Ecto neural progenitor cell (in vitro differentiated cells): ENCODE measurements around the gene ATP10B.

ENCODE experiments used
- DNase-seq: peaks from one replicate; pipeline ENCODE4 v3.0.0-alpha.2; 2018; ENCODE audit warnings: low spot score

ATP10B gene

DNA sequence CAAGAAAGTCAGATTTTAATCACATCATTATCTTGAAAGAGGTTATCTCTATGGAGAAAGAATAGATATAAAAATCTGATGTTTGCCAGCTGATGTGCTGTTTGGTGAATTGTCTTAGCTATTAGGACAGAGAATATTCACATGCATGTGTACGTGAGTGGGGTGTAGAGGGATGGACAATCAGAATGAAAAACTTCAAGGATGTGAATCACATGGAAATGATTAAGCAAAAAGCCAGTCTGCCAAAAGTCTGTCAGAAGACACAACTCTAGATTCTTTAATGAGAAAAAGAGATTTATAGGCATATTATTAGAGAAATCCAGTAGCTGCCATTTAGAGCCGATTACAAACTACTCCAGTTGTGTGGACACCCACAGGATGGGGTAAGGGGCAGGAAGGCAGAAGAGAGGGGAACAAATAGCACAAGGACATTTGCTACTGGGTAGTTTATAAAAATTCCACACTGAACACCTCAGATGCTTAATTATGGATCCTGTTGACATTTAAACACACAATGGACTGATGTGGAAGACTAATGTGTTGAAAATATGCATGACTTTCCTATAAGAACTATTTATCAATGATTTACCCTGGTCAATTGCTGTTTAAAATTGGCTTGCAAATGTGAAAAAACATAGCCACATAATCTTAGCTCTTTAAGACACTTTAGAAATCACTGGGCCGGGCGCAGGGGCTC, 302.9 kb downstream of the ATP10B start:
- DNase-seq: no peak

- DNase-seq: no peak
Observed at GRCh38 chr5:160547872-160548271, 304.1 kb downstream of the ATP10B start.

DNA sequence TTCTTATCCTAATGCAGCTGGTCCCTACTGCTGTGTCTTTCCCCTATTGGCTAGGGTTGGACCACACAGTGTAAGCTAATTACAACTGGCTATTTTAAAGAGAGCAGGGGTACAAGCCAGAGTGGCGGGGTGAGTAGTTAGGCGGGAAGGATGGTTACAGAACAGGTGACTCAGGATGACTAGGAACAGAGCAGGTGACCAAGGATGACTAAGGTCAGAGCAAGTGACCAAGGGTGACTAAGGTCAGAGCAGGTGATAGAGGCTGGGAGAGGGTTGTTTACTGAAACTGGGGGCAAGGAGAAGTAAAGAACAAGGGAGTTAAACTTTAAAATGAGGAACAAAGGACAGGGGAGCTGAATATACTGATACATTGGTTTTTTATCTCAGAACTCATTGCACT, 304.9 kb downstream of the ATP10B start:
- DNase-seq: no peak

GRCh38 chr5:160545832-160546231, 306.2 kb downstream of the ATP10B start:
- no peak for DNase-seq

DNA sequence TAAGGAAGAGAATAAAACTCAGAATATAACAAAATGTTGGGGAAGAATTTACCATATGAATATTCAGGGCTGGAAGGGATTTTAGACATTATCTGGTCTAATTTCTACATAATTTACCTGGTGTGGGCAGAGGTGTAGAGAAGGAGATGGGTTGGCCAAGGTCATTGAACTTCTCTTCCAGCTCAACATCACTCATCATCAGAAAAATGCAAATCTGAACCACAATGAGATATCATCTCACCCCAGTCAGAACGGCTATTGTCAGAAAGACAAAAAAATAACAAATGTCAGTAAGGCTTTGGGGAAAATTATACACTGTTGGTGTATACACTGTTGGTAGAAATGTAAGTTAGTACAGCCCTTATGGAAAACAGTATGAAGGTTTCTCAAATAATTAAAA, 308.6 kb downstream of the ATP10B start:
- no peak for DNase-seq

GRCh38 chr5:160542840-160543239, 309.2 kb downstream of the ATP10B start:
- no peak for DNase-seq

GRCh38 chr5:160542281-160542680, 309.7 kb downstream of the ATP10B start:
- no peak for DNase-seq

DNA sequence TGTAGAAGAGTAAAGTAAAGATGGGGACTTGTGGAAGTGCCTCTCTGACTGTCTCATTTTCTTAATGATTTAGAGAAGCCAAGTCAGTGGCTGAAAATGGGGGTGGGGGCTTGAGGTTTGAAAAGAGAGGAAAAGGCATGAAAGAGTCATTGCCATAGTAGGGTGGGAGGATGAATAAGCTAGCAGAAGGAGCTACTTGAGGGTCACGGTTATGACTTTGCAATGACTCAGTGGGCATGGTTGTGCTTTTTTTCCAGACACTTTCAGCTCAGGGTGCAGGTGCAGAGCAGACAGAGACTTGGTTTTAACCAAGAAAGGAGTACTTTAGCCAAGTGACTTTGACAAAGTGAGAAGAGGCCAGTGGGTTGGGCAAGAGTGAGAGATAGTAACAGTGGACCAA, 312.6 kb downstream of the ATP10B start:
- DNase-seq: no peak

GRCh38 chr5:160537940-160538339, 314.1 kb downstream of the ATP10B start:
- no peak for DNase-seq

DNA sequence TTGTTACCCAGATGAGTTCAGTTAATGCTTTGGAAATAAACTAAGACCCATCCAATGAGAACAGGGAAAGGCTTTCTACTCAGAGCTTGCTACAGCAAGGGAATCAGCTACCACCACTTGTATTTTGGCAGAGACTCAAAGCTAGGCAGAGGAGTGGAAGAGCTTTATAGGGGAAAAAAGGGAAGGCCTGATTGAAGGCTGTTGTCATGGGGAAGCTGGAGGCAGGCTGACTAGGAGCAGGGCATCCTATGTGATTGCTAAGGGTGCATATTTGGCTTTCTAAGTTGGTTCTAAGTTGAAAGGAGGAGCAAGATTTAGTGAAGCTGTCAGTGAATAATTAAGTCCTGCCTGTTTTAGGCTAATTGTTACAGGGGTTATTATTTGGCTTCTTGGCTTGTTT, 314.9 kb downstream of the ATP10B start:
- DNase-seq: no peak

GRCh38 chr5:160534914-160535313, 317.1 kb downstream of the ATP10B start:
- no peak for DNase-seq

- DNase-seq: no peak
Observed at GRCh38 chr5:160534125-160534524, 317.9 kb downstream of the ATP10B start.

- no peak for DNase-seq
Observed at GRCh38 chr5:160525471-160526261, 326.3 kb downstream of the ATP10B start.

- no peak for DNase-seq
Observed at GRCh38 chr5:160524827-160525226, 327.2 kb downstream of the ATP10B start.

DNA sequence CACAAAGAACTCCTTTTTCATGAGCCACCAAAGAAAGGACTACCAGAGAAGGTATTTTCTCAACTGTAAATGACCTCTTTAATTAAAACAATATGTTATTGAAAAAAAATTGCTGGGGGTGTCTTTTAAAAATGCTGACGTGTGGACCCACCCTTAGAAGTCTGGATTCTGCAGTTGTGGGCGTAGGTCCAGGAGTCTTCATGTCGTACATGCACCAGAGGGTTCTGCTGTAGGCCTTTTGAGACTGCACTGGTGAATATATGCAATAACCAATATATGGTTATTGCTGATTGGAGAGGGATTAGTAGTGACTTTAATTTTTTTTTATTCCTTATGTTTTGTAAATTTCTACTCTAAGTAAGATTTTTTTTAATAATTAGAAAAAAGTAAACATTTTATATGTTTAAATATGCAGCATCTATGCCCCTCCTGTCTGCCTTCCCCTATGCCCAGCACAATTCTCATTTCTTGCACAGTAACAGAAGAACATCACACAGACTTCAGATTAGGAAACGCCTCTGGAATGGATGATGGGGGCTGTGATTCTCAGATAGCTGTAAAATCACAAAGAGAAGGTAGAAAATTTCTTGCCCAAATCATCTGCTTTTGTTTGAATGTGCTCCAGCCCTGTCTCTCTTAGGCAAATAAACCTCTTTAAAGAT, 328.4 kb downstream of the ATP10B start:
- DNase-seq: no peak

GRCh38 chr5:160521392-160521663, 330.7 kb downstream of the ATP10B start:
- DNase-seq: no peak

- no peak for DNase-seq
Observed at GRCh38 chr5:160520609-160521391, 331.2 kb downstream of the ATP10B start.

DNA sequence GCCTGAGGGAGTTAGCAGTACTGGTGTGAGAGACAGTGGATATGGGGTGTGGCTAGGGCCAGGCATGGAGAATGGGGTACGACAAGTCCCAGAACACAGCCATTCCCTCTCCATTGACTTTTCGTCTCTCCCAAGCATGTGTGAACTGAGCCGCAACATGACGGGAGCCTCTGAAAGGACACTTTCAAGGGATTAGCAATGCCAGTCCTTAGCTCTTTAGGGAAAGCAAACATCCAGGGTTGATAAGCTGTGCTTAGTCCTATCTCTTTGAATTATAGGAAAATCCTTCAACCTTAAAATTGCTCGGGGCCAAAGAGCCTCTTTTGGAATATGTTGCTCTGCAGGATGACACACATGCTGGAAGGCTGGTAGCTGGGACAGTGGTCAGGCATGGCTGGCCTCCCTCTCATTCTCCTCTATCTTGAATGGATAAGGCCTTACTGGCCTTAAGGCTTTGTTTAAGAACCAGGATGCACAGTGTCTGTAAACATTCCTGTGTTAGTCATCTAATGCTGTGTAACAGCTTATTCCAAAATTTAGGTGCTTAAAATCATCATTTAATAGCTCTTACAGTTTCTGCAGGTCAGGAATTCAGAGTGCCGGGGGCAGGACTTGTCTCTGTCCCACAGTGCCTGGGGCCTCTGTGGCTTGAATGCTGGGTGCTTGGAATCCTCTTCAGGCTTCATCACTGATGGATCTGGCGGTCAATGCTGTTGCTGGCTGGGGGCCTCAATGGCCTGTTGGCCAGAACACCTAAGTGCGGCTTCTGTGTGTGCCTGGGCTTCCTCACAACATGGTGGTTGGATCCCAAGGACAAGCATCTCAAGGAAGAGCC, 335.1 kb downstream of the ATP10B start:
- no peak for DNase-seq

GRCh38 chr5:160514866-160515265, 337.1 kb downstream of the ATP10B start:
- DNase-seq: no peak

DNA sequence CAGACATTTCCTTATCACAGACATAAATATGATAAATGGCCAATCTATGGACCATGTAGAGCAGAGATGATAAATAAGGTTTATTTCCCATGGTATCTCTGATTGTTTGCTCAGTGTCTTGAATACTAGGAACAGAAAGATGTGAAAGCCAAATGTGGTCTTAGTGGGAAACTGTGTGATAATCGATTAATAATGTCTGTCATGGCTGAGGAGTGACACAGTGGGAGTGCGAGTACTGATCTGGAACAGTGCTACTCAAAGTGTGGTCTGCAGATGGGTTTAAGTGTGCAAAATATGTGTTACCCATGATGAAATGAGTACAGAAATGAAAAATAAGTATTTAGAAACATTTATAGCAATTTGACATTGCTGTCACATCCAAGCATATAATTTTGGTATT, 337.8 kb downstream of the ATP10B start:
- no peak for DNase-seq

DNA sequence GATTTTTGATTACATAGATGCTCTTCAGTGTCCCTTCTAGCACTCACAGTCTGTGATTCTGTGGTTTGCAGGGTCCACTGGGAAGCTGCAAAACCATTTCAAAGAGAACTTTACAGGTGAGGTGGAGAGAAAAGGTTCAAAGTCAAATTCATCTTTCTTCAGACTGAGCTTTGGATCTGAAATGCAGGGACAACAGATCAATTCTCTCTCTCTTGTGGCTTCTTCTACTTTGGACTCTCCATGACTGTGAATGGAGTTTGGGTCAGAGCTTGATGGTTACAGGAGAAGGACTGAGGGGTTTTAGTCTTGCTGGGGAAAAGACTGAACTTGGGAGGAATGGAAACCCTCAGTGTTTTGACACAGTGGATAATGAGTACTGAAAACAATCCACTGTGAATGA, 338.5 kb downstream of the ATP10B start:
- no peak for DNase-seq
